CD14-positive monocyte (primary cell): ENCODE data around the gene PLXNC1. TPM values are rescaled to one million over a fixed set of nuclear protein-coding genes. Genes with fewer than 3 reads are reported as not detected.

Experiments
- DNase-seq, 3 donors: peaks; one replicate each; pipeline ENCODE4 v3.0.0-alpha.2; 2011 to 2022
- H2AFZ ChIP-seq: 2 replicates; pipeline ENCODE4 v1.6.0; 2012; ENCODE audit warnings: mild to moderate bottlenecking, low read depth, low read length, inconsistent platforms; ENCODE audit not compliant: insufficient read depth, poor library complexity, severe bottlenecking
- H3K27ac ChIP-seq, 2 donors: 1 replicate in 1 of 2; 2 replicates in 1 of 2; pipeline ENCODE4 v1.5.1; 2012 to 2013; ENCODE audit warnings: low read length in 2 of 2, control low read depth in 1 of 2, inconsistent platforms in 1 of 2, low read depth in 1 of 2, mild to moderate bottlenecking in 1 of 2
- H3K27me3 ChIP-seq, 2 donors: one replicate each; pipeline versions ENCODE4 v1.6.0 to v1.6.1; 2011 to 2013; ENCODE audit warnings: low read length in 2 of 2; ENCODE audit not compliant: control insufficient read depth in 2 of 2, insufficient read depth in 2 of 2
- H3K36me3 ChIP-seq, 2 donors: replicated peaks in 1 of 2; 1 replicate in 1 of 2; 2 replicates in 1 of 2; pipeline versions ENCODE4 v1.5.1 to v1.6.1; 2012 to 2013; ENCODE audit warnings: low read length in 2 of 2, control low read depth in 1 of 2, inconsistent platforms in 1 of 2, mild to moderate bottlenecking in 1 of 2; ENCODE audit not compliant: insufficient read depth in 2 of 2, control insufficient read depth in 1 of 2
- H3K4me1 ChIP-seq, 2 donors: 1 replicate in 1 of 2; 2 replicates in 1 of 2; pipeline versions ENCODE4 v1.5.1 to v1.6.1; 2012 to 2013; ENCODE audit warnings: low read length in 2 of 2, control low read depth in 1 of 2, inconsistent platforms in 1 of 2, mild to moderate bottlenecking in 1 of 2, moderate library complexity in 1 of 2; ENCODE audit not compliant: insufficient read depth in 2 of 2, control insufficient read depth in 1 of 2
- H3K4me2 ChIP-seq: replicated peaks from 2 replicates; pipeline ENCODE3; 2012; ENCODE audit warnings: low read length, moderate library complexity, mild to moderate bottlenecking; ENCODE audit not compliant: poor library complexity, severe bottlenecking; ENCODE audit errors: extremely low read depth
- H3K4me3 ChIP-seq, 3 experiments: fragments of 200-600 bp in 1 of 3; sonication (generic) in 1 of 3; replicated peaks in 1 of 3; 1 replicate in 2 of 3; 2 replicates in 1 of 3; pipeline ENCODE4 v1.5.1; 2011 to 2013; ENCODE audit warnings: low read length in 3 of 3, mild to moderate bottlenecking in 3 of 3, control low read depth in 2 of 3, low read depth in 2 of 3, inconsistent platforms in 1 of 3, moderate library complexity in 1 of 3
- H3K79me2 ChIP-seq: 2 replicates; pipeline ENCODE4 v1.6.0; 2012; ENCODE audit warnings: mild to moderate bottlenecking, control low read depth, inconsistent platforms, low read length, moderate library complexity; ENCODE audit not compliant: insufficient read depth
- H3K9ac ChIP-seq: 2 replicates; pipeline ENCODE4 v1.6.0; 2017; ENCODE audit warnings: low read length, mild to moderate bottlenecking; ENCODE audit not compliant: insufficient read depth, poor library complexity, severe bottlenecking
- H3K9me3 ChIP-seq, 2 donors: replicated peaks in 1 of 2; 1 replicate in 1 of 2; 2 replicates in 1 of 2; pipeline versions ENCODE4 v1.5.1 to v1.6.1; 2012 to 2013; ENCODE audit warnings: low read length in 2 of 2, control low read depth in 1 of 2; ENCODE audit not compliant: control insufficient read depth in 1 of 2, insufficient read depth in 1 of 2
- H4K20me1 ChIP-seq: 2 replicates; pipeline ENCODE4 v1.6.0; 2012; ENCODE audit warnings: mild to moderate bottlenecking, low read length, control low read depth, moderate library complexity; ENCODE audit not compliant: insufficient read depth
- H3K27ac Mint-ChIP-seq, 7 donors: one replicate each; pipeline ENCODE4 v1.8.0; 2020; ENCODE audit warnings: mild to moderate bottlenecking in 7 of 7, mixed read lengths in 7 of 7, moderate library complexity in 6 of 7, inconsistent platforms in 2 of 7
- H3K27me3 Mint-ChIP-seq, 3 donors: one replicate each; pipeline ENCODE4 v1.8.0; 2021 to 2022; ENCODE audit warnings: low read depth in 3 of 3, mild to moderate bottlenecking in 3 of 3, mixed read lengths in 3 of 3, moderate library complexity in 3 of 3, inconsistent platforms in 1 of 3
- H3K36me3 Mint-ChIP-seq, 2 donors: one replicate each; pipeline ENCODE4 v1.8.0; 2020; ENCODE audit warnings: mixed read lengths in 2 of 2, inconsistent platforms in 1 of 2, mild to moderate bottlenecking in 1 of 2
- H3K4me1 Mint-ChIP-seq: one replicate; pipeline ENCODE4 v1.8.0; 2020; ENCODE audit warnings: mild to moderate bottlenecking, mixed read lengths
- H3K4me3 Mint-ChIP-seq, 2 donors: one replicate each; pipeline ENCODE4 v1.8.0; 2020; ENCODE audit warnings: mild to moderate bottlenecking in 2 of 2, mixed read lengths in 2 of 2, moderate library complexity in 1 of 2
- H3K9me3 Mint-ChIP-seq, 7 donors: one replicate each; pipeline ENCODE4 v1.8.0; 2020 to 2022; ENCODE audit warnings: mixed read lengths in 7 of 7, mild to moderate bottlenecking in 6 of 7, moderate library complexity in 6 of 7, inconsistent platforms in 2 of 7
- CTCF ChIP-seq: fragments of 200-600 bp; IDR thresholded peaks from one replicate; pipeline ENCODE4 v1.8.0; 2022; ENCODE audit warnings: antibody characterized with exemption, mild to moderate bottlenecking
- WGBS: methylation state at CpG from one replicate; pipeline ENCODE4 v1.1.5; 2013; ENCODE audit warnings: missing lambda C conversion rate; ENCODE audit not compliant: insufficient coverage; 5-methylcytosine and 5-hydroxymethylcytosine counted together
- intact Hi-C, 2 donors: fragments of 100-400 bp; cut with micrococcal nuclease; formaldehyde crosslinking; loops; one replicate each; pipeline versions ENCODE4 v1.15.0 to v1.15.1; 2023
- polyA plus RNA-seq, 3 donors: library from polyadenylated mRNA; depleted of rRNA in 1 of 3; unstranded in 2 of 3; stranded (reverse) in 1 of 3; fragments of 300-500 nt in 2 of 3; fragments of >200 nt in 1 of 3; fragmentation: Illumina TruSeq in 2 of 3; gene quantifications; 1 replicate in 2 of 3; 2 replicates in 1 of 3; pipeline ENCODE4 v1.2.3, GENCODE V29; 2012 to 2021

Gene PLXNC1
- polyA plus RNA-seq, 3 donors: 14.3 to 35.2 (median 15.4) TPM

GRCh38 chr12:94143438-94143837, 4.9 kb upstream of the PLXNC1 start:
- intact Hi-C loops: loop anchor here in 1 of 2 donors (10.0 kb wide), 1 partner anchor 121 kb away; no protein-coding TSS in a partner anchor

GRCh38 chr12:94143951-94144350, 4.4 kb upstream of the PLXNC1 start:
- Histone ChIP-seq H3K4me3 (no peak overlapping the region), H3K36me3 (no peaks in the 10 kb centered on the region), H3K9me3 (no peaks in the 10 kb centered on the region), H2AFZ (no peak overlapping the region), H3K27ac (no peak overlapping the region), H3K9ac (no peak overlapping the region), H3K4me2 (no peak overlapping the region), H4K20me1 (no peaks in the 10 kb centered on the region), H3K27me3 (no peaks in the 10 kb centered on the region), H3K4me1 (peaks cover 10 to 14% of the 10 kb centered on the region in 2 donors), H3K79me2 (peaks cover 1% of the 10 kb centered on the region)
- no peaks in the 10 kb centered on the region for H3K36me3 Mint-ChIP-seq
- H3K4me1 Mint-ChIP-seq: peaks cover 26% of the 10 kb centered on the region
- 100% methylated on average over 1 of the region's 5 CpGs for WGBS
- H3K9me3 Mint-ChIP-seq: peaks cover 0 to 7% (median 0%) of the 10 kb centered on the region in 7 donors
- H3K27ac Mint-ChIP-seq: no peak overlapping the region
- intact Hi-C loops: loop anchor here in 1 of 2 donors (10.0 kb wide), 1 partner anchor 121 kb away; no protein-coding TSS in a partner anchor
- H3K27me3 Mint-ChIP-seq: peaks cover 3 to 15% (median 8%) of the 10 kb centered on the region in 3 donors
- H3K4me3 Mint-ChIP-seq: no peak overlapping the region
- no peak for DNase-seq
- no peak for TF ChIP-seq CTCF

More at GRCh38 chr12:94143438-94143837, 4.9 kb upstream of the PLXNC1 start:
- Histone ChIP-seq H3K36me3 (no peaks in the 10 kb centered on the region), H3K79me2 (no peaks in the 10 kb centered on the region), H2AFZ (no peak overlapping the region), H3K4me3 (no peak overlapping the region), H4K20me1 (no peaks in the 10 kb centered on the region), H3K9ac (no peak overlapping the region), H3K4me2 (no peak overlapping the region), H3K9me3 (no peaks in the 10 kb centered on the region), H3K27me3 (no peaks in the 10 kb centered on the region), H3K4me1 (peaks cover 13 to 16% of the 10 kb centered on the region in 2 donors), H3K27ac (no peak overlapping the region)
- no peaks in the 10 kb centered on the region for H3K36me3 Mint-ChIP-seq
- no peak for TF ChIP-seq CTCF
- H3K27me3 Mint-ChIP-seq: peaks cover 3 to 15% (median 8%) of the 10 kb centered on the region in 3 donors
- 80% methylated on average over 1 of the region's 7 CpGs for WGBS
- DNase-seq: no peak
- no peak overlapping the region for H3K4me3 Mint-ChIP-seq
- peaks cover 0 to 7% (median 0%) of the 10 kb centered on the region in 7 donors for H3K9me3 Mint-ChIP-seq
- H3K4me1 Mint-ChIP-seq: peaks cover 28% of the 10 kb centered on the region
- no peak overlapping the region for H3K27ac Mint-ChIP-seq
